ENCODE data around the gene ADAM11.

Gene ADAM11

DNA sequence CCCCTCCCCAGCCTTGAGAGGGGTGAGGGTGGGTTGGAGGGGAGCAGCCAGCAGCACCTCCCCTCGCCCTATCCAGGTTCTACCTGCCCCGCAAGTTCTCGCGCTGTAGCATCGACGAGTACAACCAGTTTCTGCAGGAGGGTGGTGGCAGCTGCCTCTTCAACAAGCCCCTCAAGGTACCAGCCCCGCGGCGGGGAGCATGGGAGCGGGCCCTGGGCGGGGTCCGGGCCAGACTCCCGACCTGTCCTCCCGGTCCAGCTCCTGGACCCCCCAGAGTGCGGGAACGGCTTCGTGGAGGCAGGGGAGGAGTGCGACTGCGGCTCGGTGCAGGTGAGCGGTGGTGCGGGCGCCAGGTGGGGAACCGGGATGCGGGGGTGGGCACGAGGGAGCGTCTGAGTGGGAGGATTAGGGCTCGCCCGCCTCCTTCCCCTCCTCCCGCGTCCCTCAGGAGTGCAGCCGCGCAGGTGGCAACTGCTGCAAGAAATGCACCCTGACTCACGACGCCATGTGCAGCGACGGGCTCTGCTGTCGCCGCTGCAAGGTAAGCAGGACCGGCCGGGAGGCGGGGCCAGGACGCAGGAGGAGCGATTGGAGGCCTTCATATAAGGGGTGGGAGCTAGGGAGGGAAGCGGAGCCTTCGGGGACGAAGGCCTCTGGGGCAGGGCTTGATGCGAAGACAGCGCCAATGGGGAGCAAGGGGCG is 16.5 kb downstream of the ADAM11 start:
- FAIRE-seq (peak; percentile 96), DNase-seq (ENCODE audit: low spot score) (no peak)

DNA sequence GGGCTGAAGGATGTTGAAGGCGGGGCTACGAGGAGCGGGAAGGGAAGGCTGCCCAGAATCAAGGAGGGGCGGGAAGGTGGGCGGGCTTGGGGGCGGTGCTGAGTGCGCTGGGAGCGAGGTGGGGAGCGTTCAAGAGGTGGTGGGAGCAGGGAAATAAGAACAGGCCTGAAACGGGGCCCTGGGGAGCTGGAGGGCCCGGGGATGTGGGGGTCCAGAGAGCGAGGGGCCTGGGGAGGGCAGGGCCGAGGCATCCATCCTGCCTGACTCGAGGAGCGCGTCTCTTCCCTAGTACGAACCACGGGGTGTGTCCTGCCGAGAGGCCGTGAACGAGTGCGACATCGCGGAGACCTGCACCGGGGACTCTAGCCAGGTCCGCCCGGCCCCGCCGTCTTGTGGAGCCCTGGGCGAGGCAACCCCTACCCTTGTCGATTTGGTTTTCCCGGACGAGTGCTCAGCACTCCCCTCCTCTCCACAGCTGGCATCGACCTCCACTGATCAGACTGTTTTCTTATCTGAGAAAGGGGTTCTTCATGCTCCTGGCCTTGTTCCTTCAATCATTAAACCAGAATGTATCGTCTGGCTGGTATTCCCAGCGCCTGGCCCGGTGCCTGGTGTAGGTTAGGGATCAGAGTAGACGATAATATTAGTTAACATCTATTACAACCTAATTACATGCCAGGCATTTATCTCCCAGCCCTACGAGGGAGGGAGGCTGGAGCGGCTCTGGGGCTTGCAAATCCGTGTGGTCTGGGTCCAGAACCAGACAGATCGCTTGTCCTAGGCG is 17.2 kb downstream of the ADAM11 start:
- peak; percentile 99 for DNase-seq (ENCODE audit: low spot score)
- FAIRE-seq = peak; percentile 23

DNA sequence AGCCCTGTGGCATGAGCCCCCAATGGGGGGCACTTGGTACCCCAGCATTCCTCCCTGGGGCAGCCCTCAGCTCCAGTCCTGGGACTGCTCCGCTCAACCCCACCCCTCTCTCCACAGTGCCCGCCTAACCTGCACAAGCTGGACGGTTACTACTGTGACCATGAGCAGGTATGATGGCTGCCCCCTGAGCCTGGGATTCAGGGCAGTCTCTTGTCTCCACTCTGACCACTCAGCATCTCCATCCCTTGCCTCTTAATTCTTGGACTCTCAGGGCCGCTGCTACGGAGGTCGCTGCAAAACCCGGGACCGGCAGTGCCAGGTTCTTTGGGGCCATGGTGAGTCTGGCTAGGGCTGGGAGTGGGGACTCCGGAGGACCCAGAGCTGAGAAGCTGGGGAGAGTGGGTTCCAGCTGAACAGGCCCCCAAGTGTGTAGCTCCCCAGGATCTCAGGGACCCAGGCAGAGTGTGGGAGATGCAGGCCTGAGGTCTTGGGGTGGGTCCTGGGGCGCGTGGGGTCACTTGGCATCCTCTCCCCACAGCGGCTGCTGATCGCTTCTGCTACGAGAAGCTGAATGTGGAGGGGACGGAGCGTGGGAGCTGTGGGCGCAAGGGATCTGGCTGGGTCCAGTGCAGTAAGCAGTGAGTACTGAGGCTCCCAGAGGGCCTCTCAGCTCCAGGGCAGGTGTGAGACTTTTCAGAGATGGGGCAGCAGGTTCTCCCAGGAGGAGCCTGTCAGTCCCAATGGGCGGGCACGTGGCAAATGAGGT is 18.0 kb downstream of the ADAM11 start:
- DNase-seq (ENCODE audit: low spot score) (no peak), FAIRE-seq (no peak)

DNA sequence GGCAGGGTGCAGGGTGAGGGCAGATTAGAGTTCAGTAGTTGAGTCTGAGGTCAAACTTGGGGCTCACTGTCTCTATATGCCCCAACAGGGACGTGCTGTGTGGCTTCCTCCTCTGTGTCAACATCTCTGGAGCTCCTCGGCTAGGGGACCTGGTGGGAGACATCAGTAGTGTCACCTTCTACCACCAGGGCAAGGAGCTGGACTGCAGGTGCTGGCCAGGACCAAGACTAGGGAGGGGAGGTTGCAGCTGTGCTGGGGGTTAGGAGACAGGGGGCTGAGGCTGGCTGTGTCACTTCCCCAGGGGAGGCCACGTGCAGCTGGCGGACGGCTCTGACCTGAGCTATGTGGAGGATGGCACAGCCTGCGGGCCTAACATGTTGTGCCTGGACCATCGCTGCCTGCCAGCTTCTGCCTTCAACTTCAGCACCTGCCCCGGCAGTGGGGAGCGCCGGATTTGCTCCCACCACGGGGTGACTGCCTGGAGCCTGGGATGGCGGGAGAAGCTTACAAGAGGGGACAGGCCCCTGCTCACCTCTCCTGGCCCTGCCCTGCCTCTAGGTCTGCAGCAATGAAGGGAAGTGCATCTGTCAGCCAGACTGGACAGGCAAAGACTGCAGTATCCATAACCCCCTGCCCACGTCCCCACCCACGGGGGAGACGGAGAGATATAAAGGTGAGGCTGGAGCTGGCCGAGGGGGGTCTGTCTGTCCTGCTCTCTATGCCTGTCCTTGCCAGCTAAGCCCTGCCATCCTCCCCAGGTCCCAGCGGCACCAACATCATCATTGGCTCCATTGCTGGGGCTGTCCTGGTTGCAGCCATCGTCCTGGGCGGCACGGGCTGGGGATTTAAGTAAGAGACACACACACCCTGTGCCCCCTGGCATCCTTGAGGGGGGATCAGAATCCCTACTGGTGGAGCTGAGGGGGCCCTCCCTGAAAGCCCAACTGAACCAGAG is 18.9 kb downstream of the ADAM11 start:
- DNase-seq (ENCODE audit: low spot score) (no peak), FAIRE-seq (peak; percentile 5)

DNA sequence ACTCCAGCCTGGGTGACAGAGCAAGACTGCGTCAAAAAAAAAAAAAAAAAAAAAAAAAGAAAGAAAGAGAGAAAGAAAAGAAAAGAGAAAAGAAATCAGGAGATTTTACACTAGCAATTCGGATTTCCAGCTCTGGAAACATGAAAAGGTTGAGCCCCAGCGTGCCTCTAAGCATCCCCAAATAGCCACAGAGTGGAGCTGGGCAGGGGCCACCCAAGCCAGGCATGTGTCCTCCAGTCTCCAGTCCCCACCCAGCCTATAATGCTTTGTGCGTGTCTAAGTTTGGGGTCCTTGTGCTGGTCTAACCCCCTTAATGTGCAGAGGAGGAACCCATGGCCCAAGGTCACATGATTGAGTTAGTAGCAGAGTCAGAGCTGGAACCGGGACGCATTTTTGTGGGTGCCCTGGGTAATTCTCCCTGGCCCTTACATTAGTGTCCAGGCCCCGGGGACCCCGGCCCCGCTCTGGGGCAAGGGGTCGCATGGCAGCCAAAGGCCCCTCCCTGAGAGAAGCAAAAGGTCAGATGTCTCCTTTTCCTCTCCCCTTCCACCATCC is 19.9 kb downstream of the ADAM11 start:
- FAIRE-seq (no peak), DNase-seq (ENCODE audit: low spot score) (no peak)

DNA sequence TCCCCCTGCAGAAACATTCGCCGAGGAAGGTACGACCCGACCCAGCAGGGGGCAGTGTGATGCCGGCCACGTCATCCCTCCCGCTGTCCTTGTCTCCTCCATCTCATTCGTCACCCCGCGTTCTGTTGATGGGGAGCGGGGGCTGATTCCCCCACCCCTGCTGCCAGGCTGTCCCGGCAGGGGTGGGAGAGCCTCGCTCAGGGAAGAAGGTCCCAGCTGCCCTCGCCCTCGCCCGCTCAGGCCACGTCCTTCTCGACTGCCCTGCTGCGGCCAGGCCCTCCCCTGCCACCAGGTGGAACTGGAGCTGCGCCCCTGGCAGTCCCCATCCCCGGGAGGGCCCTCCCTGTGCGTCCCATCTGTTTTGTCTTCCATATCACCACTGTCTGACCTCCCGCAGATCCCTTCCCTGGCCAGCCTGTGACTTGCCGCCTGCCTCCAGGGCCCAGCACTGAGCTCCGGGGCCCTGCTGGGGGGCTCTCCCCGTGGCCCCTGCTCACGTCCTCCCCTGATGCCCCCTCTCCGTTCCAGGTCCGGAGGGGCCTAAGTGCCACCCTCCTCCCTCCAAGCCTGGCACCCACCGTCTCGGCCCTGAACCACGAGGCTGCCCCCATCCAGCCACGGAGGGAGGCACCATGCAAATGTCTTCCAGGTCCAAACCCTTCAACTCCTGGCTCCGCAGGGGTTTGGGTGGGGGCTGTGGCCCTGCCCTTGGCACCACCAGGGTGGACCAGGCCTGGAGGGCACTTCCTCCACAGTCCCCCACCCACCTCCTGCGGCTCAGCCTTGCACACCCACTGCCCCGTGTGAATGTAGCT is 20.6 kb downstream of the ADAM11 start:
- peak; percentile 87 for DNase-seq (ENCODE audit: low spot score)
- peak; percentile 96 for FAIRE-seq

DNA sequence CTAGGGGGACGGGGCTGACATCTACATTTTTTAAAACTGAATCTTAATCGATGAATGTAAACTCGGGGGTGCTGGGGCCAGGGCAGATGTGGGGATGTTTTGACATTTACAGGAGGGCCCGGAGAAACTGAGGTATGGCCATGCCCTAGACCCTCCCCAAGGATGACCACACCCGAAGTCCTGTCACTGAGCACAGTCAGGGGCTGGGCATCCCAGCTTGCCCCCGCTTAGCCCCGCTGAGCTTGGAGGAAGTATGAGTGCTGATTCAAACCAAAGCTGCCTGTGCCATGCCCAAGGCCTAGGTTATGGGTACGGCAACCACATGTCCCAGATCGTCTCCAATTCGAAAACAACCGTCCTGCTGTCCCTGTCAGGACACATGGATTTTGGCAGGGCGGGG is 21.4 kb downstream of the ADAM11 start:
- FAIRE-seq = no peak
- no peak for DNase-seq (ENCODE audit: low spot score)

DNA sequence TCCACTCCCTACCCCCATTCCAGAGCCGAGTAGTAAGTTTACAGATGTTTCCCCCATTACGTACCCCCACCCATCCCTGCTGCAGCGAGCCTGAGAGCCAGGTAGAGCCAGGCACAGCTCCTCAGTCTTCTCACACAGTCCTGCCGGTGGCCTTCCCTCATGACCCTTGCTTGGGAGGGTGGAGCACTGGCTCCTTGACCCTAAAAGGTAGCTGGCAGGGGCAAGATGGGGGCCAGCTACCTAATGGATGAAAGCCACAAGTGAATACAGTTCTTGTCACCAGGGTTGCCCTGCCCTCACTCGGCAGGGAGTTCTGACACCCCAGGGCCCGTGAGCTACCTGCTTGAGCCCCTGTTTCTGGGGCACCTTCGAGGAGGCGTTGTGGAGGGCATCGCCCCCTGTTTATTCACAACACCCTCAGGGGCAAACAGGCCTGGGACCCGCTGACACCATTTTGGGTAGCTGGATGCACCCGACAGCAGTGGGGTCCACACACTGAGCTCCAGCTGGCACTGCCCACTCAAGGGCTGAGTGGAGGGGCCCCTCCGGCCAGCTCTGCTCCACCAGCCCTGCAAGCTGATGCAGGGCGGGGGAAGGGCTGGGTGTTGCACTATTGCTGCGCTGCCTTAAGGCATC is 22.2 kb downstream of the ADAM11 start:
- FAIRE-seq (no peak), DNase-seq (ENCODE audit: low spot score) (no peak)

DNA sequence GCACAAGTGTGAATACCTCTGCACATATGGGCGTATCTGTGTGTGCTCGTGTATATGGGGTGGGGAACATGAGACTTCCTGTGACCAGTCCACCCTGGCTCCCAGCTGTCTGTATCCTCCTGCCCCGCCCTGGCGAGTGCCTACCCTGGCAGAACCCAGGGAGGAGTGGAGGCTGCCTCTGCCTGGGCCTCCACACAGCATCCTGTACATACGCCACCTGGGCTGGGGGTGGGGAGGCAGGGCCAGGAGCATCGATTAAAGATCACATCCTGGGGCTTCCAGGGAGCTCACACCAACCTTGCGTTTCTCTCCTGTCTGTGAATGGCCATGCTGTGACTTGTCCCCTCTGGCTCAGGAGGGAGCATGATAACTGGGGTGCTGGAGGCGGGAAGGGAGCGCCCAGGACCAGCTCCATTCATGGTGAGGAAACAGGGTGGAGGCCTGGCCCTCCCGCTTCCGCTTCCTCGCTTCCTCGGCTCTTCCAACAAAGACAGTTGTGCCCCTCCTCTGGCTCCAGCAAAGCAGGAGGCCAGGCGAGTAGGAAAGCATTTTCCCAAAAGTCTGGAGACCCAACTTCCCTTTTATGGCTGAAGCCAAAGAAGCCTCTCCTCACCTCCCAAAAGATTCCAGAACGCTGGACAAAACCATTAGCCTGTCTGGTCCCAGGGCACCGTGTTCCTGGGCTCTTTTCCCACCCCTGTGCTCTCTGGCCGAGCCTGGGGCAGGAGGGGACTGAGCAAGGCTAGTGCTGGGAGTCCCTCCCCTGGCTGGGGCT is 22.9 kb downstream of the ADAM11 start:
- DNase-seq (ENCODE audit: low spot score) (no peak), FAIRE-seq (no peak)

DNA sequence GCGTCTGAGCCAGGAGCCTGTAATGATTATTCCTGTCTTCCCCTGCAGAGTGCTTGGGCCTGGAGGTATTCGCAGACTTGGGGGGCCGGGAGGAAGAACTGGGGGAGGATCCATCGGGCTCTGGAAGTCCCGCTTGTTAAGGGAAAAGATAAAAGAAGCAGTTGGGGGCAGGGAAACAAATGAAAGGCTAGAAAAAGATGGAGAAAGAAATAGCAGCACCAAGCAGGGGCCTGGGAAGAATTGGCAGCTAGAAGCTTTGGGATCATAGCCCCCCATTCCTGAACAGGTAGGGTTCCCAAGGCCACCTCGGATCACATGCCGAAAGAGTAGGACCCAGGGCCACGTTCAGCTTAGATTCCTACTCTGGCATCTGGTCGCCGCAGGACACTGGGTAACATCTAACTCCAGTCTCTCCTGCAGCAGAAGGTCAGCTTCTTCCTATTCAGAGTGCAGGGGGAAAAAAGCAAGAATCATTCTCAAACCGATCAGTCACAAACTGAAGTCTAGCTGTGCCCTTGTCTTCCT is 23.6 kb downstream of the ADAM11 start:
- DNase-seq (ENCODE audit: low spot score) (no peak), FAIRE-seq (no peak)

DNA sequence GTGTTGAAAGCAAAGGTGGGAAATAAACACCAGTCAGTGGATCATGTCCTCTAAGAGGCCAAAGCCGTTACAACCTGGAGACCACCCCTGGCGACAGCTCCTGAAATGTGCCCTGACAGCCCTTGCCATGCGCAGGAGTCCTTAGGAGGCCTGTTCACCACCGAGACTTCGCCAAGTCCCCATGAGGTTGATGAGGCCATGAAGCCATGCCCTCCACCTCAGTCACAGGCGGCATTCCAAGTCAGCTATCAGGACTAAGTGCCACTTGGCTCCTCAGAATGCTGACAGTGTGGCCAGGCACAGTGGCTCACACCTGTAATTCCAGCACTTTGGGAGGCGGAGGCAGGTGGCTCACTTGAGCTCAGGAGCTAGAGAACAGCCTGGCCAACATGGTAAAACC is 27.1 kb downstream of the ADAM11 start:
- DNase-seq (ENCODE audit: low spot score) (no peak), FAIRE-seq (no peak)

DNA sequence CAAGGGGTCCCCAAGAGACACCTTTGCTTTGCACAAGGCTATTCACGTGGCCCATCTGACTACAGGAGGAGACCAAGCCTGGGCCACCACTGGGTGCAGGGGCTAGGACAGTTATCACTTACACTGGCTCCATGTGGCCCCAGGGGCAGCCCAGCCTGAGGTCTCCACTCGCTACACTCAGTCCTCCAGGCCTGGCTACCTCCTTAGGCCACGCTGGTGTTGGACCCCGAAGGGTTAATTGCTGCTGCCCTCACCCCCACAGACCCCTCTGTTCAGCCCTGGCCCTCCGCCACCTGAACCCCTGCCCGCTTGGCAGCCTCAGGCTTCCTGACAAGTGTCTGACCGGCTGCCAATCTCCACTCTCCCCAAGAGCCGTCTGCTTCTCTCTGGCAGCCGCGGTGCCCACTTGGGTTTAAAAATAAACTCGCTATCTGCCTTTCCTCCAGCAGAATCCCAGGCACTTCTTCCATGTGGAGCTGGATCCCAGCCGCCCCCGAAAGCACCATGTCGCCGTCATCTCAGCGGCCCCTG is 27.8 kb downstream of the ADAM11 start:
- DNase-seq (ENCODE audit: low spot score) (no peak), FAIRE-seq (no peak)

DNA sequence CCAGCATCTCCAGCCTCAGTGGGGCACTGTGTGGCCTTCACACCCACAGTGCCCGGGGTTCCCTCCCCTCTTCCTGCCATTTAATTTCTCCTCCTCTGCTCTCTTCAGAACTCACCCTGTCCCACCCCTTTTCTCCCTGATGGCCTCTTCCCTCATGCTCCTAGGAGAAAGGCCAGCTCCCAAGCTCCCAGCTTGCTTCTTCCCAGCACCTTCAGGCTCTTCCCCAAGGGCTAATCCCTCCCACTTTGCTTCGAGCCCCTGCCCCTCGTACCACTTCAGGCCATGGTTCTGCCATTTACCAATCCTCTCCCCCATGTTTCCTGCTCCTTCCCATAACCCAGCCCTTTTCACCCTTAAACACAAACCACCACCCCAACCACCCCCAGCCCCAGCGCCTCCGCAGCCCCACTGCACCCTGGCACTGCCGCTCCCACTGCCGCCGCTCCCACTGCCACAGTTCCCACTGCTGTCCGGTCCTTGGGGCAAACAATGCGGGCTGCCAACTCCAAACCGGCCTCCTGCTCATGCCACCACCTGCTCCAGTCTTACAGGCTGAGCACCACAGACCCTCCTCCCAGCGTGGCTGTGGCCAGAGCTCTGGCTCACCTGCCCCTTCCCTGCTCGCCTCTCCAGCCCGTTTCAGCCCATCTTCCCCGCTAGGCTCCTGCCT is 28.6 kb downstream of the ADAM11 start:
- DNase-seq (ENCODE audit: low spot score) (no peak), FAIRE-seq (no peak)

DNA sequence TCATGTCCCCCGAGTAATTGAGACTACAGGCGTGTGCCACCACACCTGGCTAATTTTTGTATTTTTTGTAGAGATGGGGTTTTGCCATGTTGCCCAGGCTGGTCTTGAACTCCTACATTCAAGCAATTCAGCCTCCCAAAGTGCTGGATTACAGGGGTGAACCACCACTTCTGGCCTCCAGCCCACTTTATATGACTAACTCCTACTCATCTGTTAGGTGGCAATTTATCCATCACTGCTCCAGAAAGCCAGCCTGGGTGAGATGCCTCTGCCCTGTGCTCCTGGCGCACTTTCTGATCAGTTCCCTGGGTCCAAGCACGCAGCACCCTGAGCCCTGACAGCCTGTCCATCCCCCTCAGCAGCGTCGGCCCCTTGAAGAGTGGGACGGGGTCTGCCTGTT is 29.4 kb downstream of the ADAM11 start:
- no peak for FAIRE-seq
- no peak for DNase-seq (ENCODE audit: low spot score)

DNA sequence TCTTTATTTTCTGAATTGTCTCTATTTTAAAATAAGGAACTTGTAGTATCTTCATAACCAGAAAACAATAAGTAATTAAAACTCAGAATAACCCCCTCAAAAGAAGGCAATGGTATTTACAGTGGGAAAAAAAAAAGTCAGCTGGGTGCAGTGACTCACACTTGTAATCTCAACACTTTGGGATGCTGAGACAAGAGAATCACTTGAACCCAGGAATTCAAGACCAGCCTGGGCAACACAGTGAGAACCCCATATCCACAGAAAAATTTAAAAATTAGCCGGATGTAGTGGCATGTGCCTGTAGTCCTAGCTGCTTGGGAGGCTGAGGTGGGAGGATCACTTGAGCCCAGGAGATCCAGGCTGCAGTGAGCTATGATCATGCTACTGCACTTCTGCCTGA is 33.5 kb downstream of the ADAM11 start:
- FAIRE-seq (no peak), DNase-seq (ENCODE audit: low spot score) (no peak)

DNA sequence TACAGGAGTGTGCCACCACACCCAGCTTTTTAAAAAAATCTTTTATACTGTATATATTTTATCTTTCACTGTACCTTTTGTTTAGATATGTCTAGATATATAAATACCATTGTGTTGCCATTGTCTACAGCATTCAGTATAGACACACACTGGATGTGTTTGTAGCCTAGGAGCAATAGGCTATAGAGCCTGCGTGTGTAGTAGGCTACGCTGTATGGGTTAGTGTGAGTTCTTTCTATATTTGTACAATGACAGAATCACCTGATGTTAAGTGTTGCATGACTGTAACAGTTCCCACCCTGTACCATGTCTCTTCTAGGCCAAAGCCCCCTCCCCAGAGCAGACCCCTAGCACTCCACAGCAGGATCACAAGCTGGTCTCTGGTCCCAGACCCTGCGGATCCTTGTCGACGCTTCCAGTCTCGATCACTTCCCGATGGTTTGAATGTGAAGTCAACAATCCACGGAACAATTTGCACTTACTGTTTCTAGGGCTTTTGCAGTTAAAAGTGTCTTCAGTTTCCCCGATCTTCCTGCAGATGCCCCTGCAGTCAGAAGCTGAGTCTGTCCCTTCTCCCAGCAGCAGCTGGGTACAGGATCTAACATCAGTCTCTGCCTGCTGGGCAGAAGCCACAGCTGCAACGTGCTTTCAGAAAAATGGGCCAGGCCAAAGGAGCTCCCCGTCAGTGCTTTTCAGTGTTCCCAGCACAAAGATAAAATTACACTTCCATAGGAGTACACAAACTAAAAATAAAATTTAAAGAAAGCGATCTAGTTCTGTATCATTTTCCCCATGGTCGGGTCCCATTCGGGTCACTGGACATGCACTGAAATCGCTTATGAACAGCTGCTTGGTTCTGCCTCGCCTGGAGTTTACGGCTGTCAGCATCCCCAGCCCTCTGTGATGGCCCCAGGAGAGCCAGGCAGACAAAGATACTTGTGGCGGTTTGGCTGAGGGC is 35.4 kb downstream of the ADAM11 start:
- FAIRE-seq = no peak
- no peak for DNase-seq (ENCODE audit: low spot score)

All from urothelium cell line (cell line).